HCT116 (cell line): ENCODE data around the gene SORL1. TPM values are rescaled to one million over a fixed set of nuclear protein-coding genes. Genes with fewer than 3 reads are reported as not detected.

Experiments
- ATAC-seq: fragments of 200-7000 bp; cut with Tn5 transposase; 2 replicates; pipeline ENCODE4 v1.9.1; 2020; ENCODE audit warnings: mild to moderate bottlenecking, moderate library complexity
- BruUV-seq: library from RNA; stranded (reverse); fragments of 400-500 nt; replicated peaks from 2 replicates; lab custom pipeline; 2021; lab: Mats Ljungman, UMichigan
- CTCF ChIA-PET: fragments of 300-600 bp; sonication (Branson Sonifier 250); formaldehyde crosslinking; loops from one replicate; lab custom pipeline; 2021; ENCODE audit warnings: antibody characterized with exemption; lab: Charles Lee
- POLR2A ChIA-PET: fragments of 300-600, 350-600 bp; sonication (Branson Sonifier 250); formaldehyde crosslinking; loops from one replicate; lab custom pipeline; 2021; ENCODE audit warnings: antibody characterized with exemption; lab: Charles Lee
- RAD21 ChIA-PET, 2 experiments: fragments of 300-600 bp; sonication (Branson Sonifier 250); formaldehyde crosslinking; loops; one replicate each; lab custom pipeline; 2023; ENCODE audit warnings: low total read pairs in 2 of 2; ENCODE audit not compliant: uncharacterized antibody in 2 of 2, unreplicated experiment in 2 of 2, low non-redundant PET in 1 of 2; lab: Charles Lee
- DNase-seq: peaks from one replicate; pipeline ENCODE4 v3.0.0-alpha.2; 2010; ENCODE audit warnings: low read depth, low spot score
- H2AFZ ChIP-seq: fragments of 200-600 bp; shearing (Covaris generic), sonication (generic); 2 replicates; pipeline ENCODE4 v1.6.1; 2017; ENCODE audit warnings: low read depth, mixed run types, mixed read lengths, antibody characterized with exemption, low read length; ENCODE audit not compliant: poor library complexity, severe bottlenecking
- H3K27ac ChIP-seq: 2 replicates; pipeline ENCODE4 v1.5.1; 2012; ENCODE audit warnings: low read depth, low read length
- H3K27me3 ChIP-seq: fragments of 200-600 bp; sonication (generic); 2 replicates; pipeline ENCODE4 v1.6.1; 2016; ENCODE audit warnings: mixed run types, low read length, mixed read lengths; ENCODE audit not compliant: insufficient read depth
- H3K36me3 ChIP-seq, 2 experiments: fragments of 200-500 bp in 1 of 2; fragments of 200-600 bp in 1 of 2; sonication (Bioruptor generic) in 1 of 2; sonication (generic) in 1 of 2; 2 replicates each; pipeline versions ENCODE4 v1.5.1 to v1.6.1; 2014 to 2016; ENCODE audit warnings: low read length in 2 of 2, inconsistent platforms in 1 of 2, mixed read lengths in 1 of 2, mixed run types in 1 of 2; ENCODE audit not compliant: insufficient read depth in 2 of 2, control insufficient read depth in 1 of 2
- H3K4me1 ChIP-seq, 2 experiments: fragments of 200-600 bp in 1 of 2; sonication (generic) in 1 of 2; 2 replicates each; pipeline versions ENCODE4 v1.5.1 to v1.6.1; 2012 to 2017; ENCODE audit warnings: low read length in 2 of 2, inconsistent platforms in 1 of 2, mild to moderate bottlenecking in 1 of 2, mixed read lengths in 1 of 2, mixed run types in 1 of 2, moderate library complexity in 1 of 2; ENCODE audit not compliant: insufficient read depth in 2 of 2, control insufficient read depth in 1 of 2
- H3K4me2 ChIP-seq: fragments of 200-600 bp; sonication (generic); 2 replicates; pipeline ENCODE4 v1.6.1; 2017; ENCODE audit warnings: mixed run types, low read length, mixed read lengths
- H3K4me3 ChIP-seq, 2 experiments: fragments of 200-600 bp in 1 of 2; sonication (generic) in 1 of 2; replicated peaks in 1 of 2; 2 replicates each; pipeline ENCODE4 v1.5.1; 2011 to 2016; ENCODE audit warnings: low read length in 2 of 2, control low read depth in 1 of 2, low read depth in 1 of 2, mild to moderate bottlenecking in 1 of 2, mixed read lengths in 1 of 2, mixed run types in 1 of 2
- H3K79me2 ChIP-seq: fragments of 200-600 bp; sonication (generic); 2 replicates; pipeline ENCODE4 v1.6.1; 2017; ENCODE audit warnings: mild to moderate bottlenecking, mixed run types, low read length, moderate library complexity, mixed read lengths; ENCODE audit not compliant: insufficient read depth
- H3K9ac ChIP-seq: fragments of 200-600 bp; sonication (generic); 2 replicates; pipeline ENCODE4 v1.6.1; 2016; ENCODE audit warnings: low read length, mixed read lengths
- H3K9me2 ChIP-seq: fragments of 200-600 bp; sonication (generic), shearing (Covaris generic); 2 replicates; pipeline ENCODE4 v1.6.1; 2017; ENCODE audit warnings: mixed run types, mild to moderate bottlenecking, moderate library complexity; ENCODE audit not compliant: insufficient read depth
- H3K9me3 ChIP-seq, 2 experiments: fragments of 200-500 bp in 1 of 2; fragments of 200-600 bp in 1 of 2; sonication (Bioruptor generic) in 1 of 2; sonication (generic) in 1 of 2; 2 replicates each; pipeline ENCODE4 v1.6.1; 2014 to 2017; ENCODE audit warnings: low read length in 2 of 2, mixed read lengths in 2 of 2, inconsistent platforms in 1 of 2, low read depth in 1 of 2, mild to moderate bottlenecking in 1 of 2, mixed run types in 1 of 2, moderate library complexity in 1 of 2; ENCODE audit not compliant: control insufficient read depth in 1 of 2, insufficient read depth in 1 of 2
- H4K20me1 ChIP-seq: fragments of 200-600 bp; sonication (generic), shearing (Covaris generic); 2 replicates; pipeline ENCODE4 v1.6.1; 2017; ENCODE audit warnings: mixed run types, mild to moderate bottlenecking, moderate library complexity; ENCODE audit not compliant: insufficient read depth
- CEBPB ChIP-seq: IDR thresholded peaks from 2 replicates; pipeline ENCODE4 v1.6.1; 2012; ENCODE audit warnings: low read depth
- FOSL1 ChIP-seq: IDR thresholded peaks from 2 replicates; pipeline ENCODE4 v1.6.1; 2012; ENCODE audit warnings: low read depth
- MAX ChIP-seq: IDR thresholded peaks from 2 replicates; pipeline ENCODE4 v1.6.1; 2012
- POLR2AphosphoS5 ChIP-seq: IDR thresholded peaks from 2 replicates; pipeline ENCODE4 v1.6.1; 2011; ENCODE audit warnings: mild to moderate bottlenecking, low read depth, low read length, moderate library complexity
- RAD21 ChIP-seq: IDR thresholded peaks from 2 replicates; pipeline ENCODE4 v1.6.1; 2012; ENCODE audit warnings: low read depth, mild to moderate bottlenecking
- SP1 ChIP-seq: IDR thresholded peaks from 2 replicates; pipeline ENCODE4 v1.6.1; 2012; ENCODE audit warnings: low read depth
- intact Hi-C: fragments of 100-400 bp; cut with micrococcal nuclease; formaldehyde crosslinking; loops from 2 replicates; pipeline ENCODE4 v1.10.0; 2022
- total RNA-seq: library from RNA; stranded (reverse); gene quantifications from one replicate; pipeline ENCODE4 v1.2.1, GENCODE V29; 2021; ENCODE audit not compliant: unreplicated experiment

SORL1 gene
- total RNA-seq, 1 experiment from 2014 or later: 17.4 TPM

DNA sequence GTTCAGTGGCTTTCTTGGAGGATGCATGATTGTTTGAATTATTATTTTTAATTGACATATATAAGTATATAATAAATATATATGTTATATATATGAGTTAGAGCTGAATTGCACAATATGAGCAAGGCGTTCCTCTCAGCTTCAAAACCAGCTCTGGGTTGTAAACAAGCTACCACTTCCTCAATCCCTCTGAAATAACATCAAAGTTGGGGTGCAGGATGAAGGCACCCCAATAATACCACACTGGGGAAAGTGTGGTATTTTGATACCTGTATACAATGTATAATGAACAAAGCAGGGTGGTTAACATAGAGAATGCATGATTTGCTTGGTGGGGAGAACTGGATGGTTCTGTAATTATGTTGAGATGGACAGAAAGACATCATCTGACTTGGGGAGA is 1.7 kb upstream of the SORL1 start:
- Histone ChIP-seq H3K9me2 (no peaks in the 10 kb centered on the region), H4K20me1 (no peaks in the 10 kb centered on the region), H3K4me2 (no peak overlapping the region), H3K79me2 (no peaks in the 10 kb centered on the region), H3K9me3 (no peaks in the 10 kb centered on the region), H3K9ac (no peak overlapping the region), H3K27ac (no peak overlapping the region), H3K4me1 (peaks cover 8 to 16% of the 10 kb centered on the region in 2 experiments; a peak in 3 of 4 replicates), H3K36me3 (no peaks in the 10 kb centered on the region), H3K27me3 (no peaks in the 10 kb centered on the region), H2AFZ (no peak overlapping the region), H3K4me3 (no peak overlapping the region)
- TF ChIP-seq MAX: no peak
- no peak for TF ChIP-seq CEBPB
- POLR2A ChIA-PET: no interaction called here
- RAD21 ChIA-PET: no interaction called here
- DNase-seq (no peak), ATAC-seq (no peak)
- CTCF ChIA-PET: interaction anchor here (1.3 kb wide), 1 partner anchor 14 kb away, joined by 3 read pairs; no protein-coding TSS in a partner anchor
- BruUV-seq: no TSS peak
- intact Hi-C loops: no loop called here

GRCh38 chr11:121451178-121451985 is 732 bp upstream of the SORL1 start:
- Histone ChIP-seq H3K9me3 (no peaks in the 10 kb centered on the region), H2AFZ (peak overlapping the region; percentile 73), H4K20me1 (no peaks in the 10 kb centered on the region), H3K27ac (peak overlapping the region; percentile 68; the same call in 1 of the 2 replicates), H3K36me3 (no peaks in the 10 kb centered on the region), H3K27me3 (no peaks in the 10 kb centered on the region), H3K9me2 (no peaks in the 10 kb centered on the region), H3K4me1 (peaks cover 8 to 16% of the 10 kb centered on the region in 2 experiments; a peak in 3 of 4 replicates), H3K4me3 (peak overlapping the region; percentile 69 to 87), H3K9ac (peak overlapping the region; percentile 64), H3K4me2 (peak overlapping the region; percentile 92), H3K79me2 (no peaks in the 10 kb centered on the region)
- no peak for ATAC-seq
- DNase-seq: no peak
- RAD21 ChIA-PET: no interaction called here
- BruUV-seq: no TSS peak
- POLR2A ChIA-PET: interaction anchor here (1.1 kb wide), 1 partner anchor 15 kb away, joined by 3 read pairs; no protein-coding TSS in a partner anchor
- intact Hi-C loops: no loop called here
- TF ChIP-seq POLR2AphosphoS5 (no peak), RAD21 (no peak), SP1 (no peak), FOSL1 (no peak)
- CTCF ChIA-PET: interaction anchor here (0.5 to 1.3 kb wide), 3 partner anchors 10 to 42 kb away, joined by 3 to 4 read pairs (median 3); no protein-coding TSS in a partner anchor
